GM23338 (cell line): ENCODE data around the gene GOLGA8A. TPM values are rescaled to one million over a fixed set of nuclear protein-coding genes. Genes with fewer than 3 reads are reported as not detected.
"Not testable (repeated sequence)": the region's sequence is repeated elsewhere in the genome, so short reads cannot be mapped to it uniquely, and the experiment has no call there.

Experiments used
- ATAC-seq: fragments of 200-7000 bp; cut with Tn5 transposase; 3 replicates; pipeline ENCODE4 v1.9.1; 2020
- DNase-seq: peaks from one replicate; pipeline ENCODE4 v3.0.0-alpha.2; 2015; ENCODE audit warnings: low spot score
- H2AFZ ChIP-seq: fragments of 200-600 bp; sonication (generic); 2 replicates; pipeline ENCODE4 v1.8.0; 2016; ENCODE audit warnings: antibody characterized with exemption, mild to moderate bottlenecking, moderate library complexity
- H3F3A ChIP-seq: fragments of 200-600 bp; sonication (generic); replicated peaks from 2 replicates; pipeline ENCODE4 v1.8.0; 2017; ENCODE audit warnings: antibody characterized with exemption, mixed run types, low read depth
- H3K27ac ChIP-seq: fragments of 200-600 bp; sonication (generic); 2 replicates; pipeline ENCODE4 v1.6.1; 2016; ENCODE audit warnings: low read depth
- H3K27me3 ChIP-seq: fragments of 200-600 bp; sonication (generic); 2 replicates; pipeline ENCODE4 v1.8.0; 2016; ENCODE audit warnings: mild to moderate bottlenecking, mixed run types, moderate library complexity; ENCODE audit not compliant: insufficient read depth
- H3K36me3 ChIP-seq: fragments of 200-600 bp; sonication (generic); 2 replicates; pipeline ENCODE4 v1.8.0; 2016; ENCODE audit warnings: mild to moderate bottlenecking; ENCODE audit not compliant: insufficient read depth
- H3K4me1 ChIP-seq: fragments of 200-600 bp; sonication (generic); 2 replicates; pipeline ENCODE4 v1.8.0; 2016; ENCODE audit warnings: mild to moderate bottlenecking, moderate library complexity; ENCODE audit not compliant: insufficient read depth
- H3K4me2 ChIP-seq: fragments of 200-600 bp; sonication (generic); 2 replicates; pipeline ENCODE4 v1.7.1; 2017; ENCODE audit warnings: mixed run types
- H3K4me3 ChIP-seq: fragments of 200-600 bp; sonication (generic); 2 replicates; pipeline ENCODE4 v1.6.1; 2016; ENCODE audit warnings: mixed run types
- H3K79me2 ChIP-seq: fragments of 200-600 bp; sonication (generic); replicated peaks from 2 replicates; pipeline ENCODE4 v1.8.0; 2017; ENCODE audit warnings: mild to moderate bottlenecking; ENCODE audit not compliant: insufficient read depth
- H3K9me2 ChIP-seq: fragments of 200-600 bp; sonication (generic); 2 replicates; pipeline ENCODE4 v1.8.0; 2017; ENCODE audit not compliant: insufficient read depth
- H4K20me1 ChIP-seq: fragments of 200-600 bp; sonication (generic); replicated peaks from 2 replicates; pipeline ENCODE4 v1.8.0; 2017; ENCODE audit warnings: mild to moderate bottlenecking; ENCODE audit not compliant: insufficient read depth
- H3K27ac Mint-ChIP-seq: 2 replicates; pipeline ENCODE4 v1.8.0; 2020; ENCODE audit warnings: inconsistent platforms, mild to moderate bottlenecking, moderate library complexity, mixed read lengths
- H3K27me3 Mint-ChIP-seq: 3 replicates; pipeline ENCODE4 v1.8.0; 2022; ENCODE audit warnings: low read depth, mild to moderate bottlenecking, moderate library complexity, mixed read lengths, inconsistent platforms; ENCODE audit not compliant: insufficient read depth, poor library complexity
- H3K36me3 Mint-ChIP-seq: 3 replicates; pipeline ENCODE4 v1.8.0; 2021; ENCODE audit warnings: low read depth, mild to moderate bottlenecking, inconsistent platforms, moderate library complexity, mixed read lengths
- H3K4me1 Mint-ChIP-seq: 3 replicates; pipeline ENCODE4 v1.8.0; 2020; ENCODE audit warnings: mild to moderate bottlenecking, inconsistent platforms, mixed read lengths
- H3K4me3 Mint-ChIP-seq: 3 replicates; pipeline ENCODE4 v1.8.0; 2021; ENCODE audit warnings: moderate library complexity, mild to moderate bottlenecking, inconsistent platforms, mixed read lengths
- H3K9me3 Mint-ChIP-seq: 3 replicates; pipeline ENCODE4 v1.8.0; 2020; ENCODE audit warnings: moderate library complexity, mild to moderate bottlenecking, inconsistent platforms, mixed read lengths
- polyA plus RNA-seq: library from polyadenylated mRNA; unstranded; fragments of >200 nt; fragmentation: Nextera tagmentation; extraction: Ambion mirVana; gene quantifications from 2 replicates; pipeline ENCODE4 v1.2.1, GENCODE V29; 2016
- total RNA-seq: library from RNA; depleted of rRNA; stranded (reverse); fragments of >200 nt; shearing (Covaris generic); gene quantifications from 2 replicates; pipeline ENCODE4 v1.2.3, GENCODE V29; 2014; rRNA removed

Gene GOLGA8A
- total and polyA plus RNA-seq, 2 experiments from 2014 or later = 5.0 to 6.1 TPM

DNA sequence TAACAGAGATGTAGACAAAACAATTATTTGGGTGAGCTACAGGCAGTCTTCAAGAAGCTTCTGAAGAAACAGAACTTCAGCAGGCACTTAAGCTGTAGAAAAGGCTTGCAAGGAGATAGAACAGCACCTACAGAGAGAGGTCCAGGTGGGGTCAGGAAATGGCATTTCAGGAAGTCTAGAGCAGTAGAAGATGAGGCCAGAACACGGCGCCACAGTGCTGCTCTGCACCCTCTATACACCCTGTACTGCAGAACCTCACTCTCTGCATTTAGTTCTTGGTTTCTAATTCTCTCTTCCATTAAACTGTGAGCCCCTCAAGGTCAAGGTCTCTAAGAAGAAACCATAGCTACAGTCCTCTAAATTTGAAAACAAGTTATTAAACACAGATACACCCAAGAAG, 44.6 kb downstream of the GOLGA8A start:
- H2AFZ ChIP-seq, H4K20me1 ChIP-seq, H3K4me3 Mint-ChIP-seq, H3K9me3 Mint-ChIP-seq, H3K27me3 ChIP-seq, H3K4me1 ChIP-seq, H3K27ac Mint-ChIP-seq, DNase-seq, H3K4me1 Mint-ChIP-seq, H3K79me2 ChIP-seq, H3K4me3 ChIP-seq, H3K27me3 Mint-ChIP-seq, H3K27ac ChIP-seq, H3K36me3 Mint-ChIP-seq, H3K36me3 ChIP-seq, ATAC-seq, H3K9me2 ChIP-seq, H3K4me2 ChIP-seq, H3F3A ChIP-seq: not testable (repeated sequence)

GRCh38 chr15:34389594-34390086, 48.0 kb downstream of the GOLGA8A start:
- not testable (repeated sequence) for H2AFZ ChIP-seq, H3K36me3 Mint-ChIP-seq, H3K36me3 ChIP-seq, H3K27me3 Mint-ChIP-seq, H3K79me2 ChIP-seq, H4K20me1 ChIP-seq, H3K4me1 ChIP-seq, H3K4me3 ChIP-seq, H3K9me3 Mint-ChIP-seq, DNase-seq, H3K9me2 ChIP-seq, H3K27ac Mint-ChIP-seq, H3K4me1 Mint-ChIP-seq, H3K27ac ChIP-seq, H3F3A ChIP-seq, H3K4me3 Mint-ChIP-seq, H3K27me3 ChIP-seq, H3K4me2 ChIP-seq
- peak; percentile 93 for ATAC-seq

Other genes starting within 250 kb of the GOLGA8A start
- 60.2 and 68.2 TPM in 2 replicates for gene KATNBL1, start 227.7 kb downstream of the GOLGA8A start, total RNA-seq
- gene KATNBL1, start 227.7 kb downstream of the GOLGA8A start, polyA plus RNA-seq = 81.4 and 96.1 TPM in 2 replicates
- gene EMC4, start 212.8 kb downstream of the GOLGA8A start, total RNA-seq = 118 and 151 TPM in 2 replicates
- gene EMC4, start 212.8 kb downstream of the GOLGA8A start, polyA plus RNA-seq = 194 and 211 TPM in 2 replicates
- 14.1 and 16.1 TPM in 2 replicates for gene SLC12A6, start 100.0 kb downstream of the GOLGA8A start, total RNA-seq
- 2.4 and 2.5 TPM in 2 replicates for gene SLC12A6, start 100.0 kb downstream of the GOLGA8A start, polyA plus RNA-seq
- gene NOP10, start 94.7 kb downstream of the GOLGA8A start, total RNA-seq = 417 and 566 TPM in 2 replicates
- 718 and 746 TPM in 2 replicates for gene NOP10, start 94.7 kb downstream of the GOLGA8A start, polyA plus RNA-seq
- 1.0 and 1.2 TPM in 2 replicates for gene NUTM1, start 94.5 kb downstream of the GOLGA8A start, total RNA-seq
- gene NUTM1, start 94.5 kb downstream of the GOLGA8A start, polyA plus RNA-seq = 0.16 and 0.40 TPM in 2 replicates
- gene LPCAT4, start 70.6 kb downstream of the GOLGA8A start, total RNA-seq = 16.9 and 36.8 TPM in 2 replicates
- 49.1 and 50.1 TPM in 2 replicates for gene LPCAT4, start 70.6 kb downstream of the GOLGA8A start, polyA plus RNA-seq
- gene GOLGA8B, start 145.8 kb upstream of the GOLGA8A start, total RNA-seq = 30.0 and 50.2 TPM in 2 replicates
- gene GOLGA8B, start 145.8 kb upstream of the GOLGA8A start, polyA plus RNA-seq = 38.7 and 44.9 TPM in 2 replicates